WERI-Rb-1 (cell line): ENCODE results near the gene DEFB124.
A peak's percentile ranks its signal among the peaks of the same experiment; 100 is the strongest.
"Not testable (repeated sequence)": the region's sequence is repeated elsewhere in the genome, so short reads cannot be mapped to it uniquely, and the experiment has no call there.

Experiments
- DNase-seq: peaks from one replicate; pipeline ENCODE4 v3.0.0-alpha.2; 2020
- H3K27ac ChIP-seq: fragments of 250-450 bp; sonication (Bioruptor Pico); 2 replicates; pipeline ENCODE4 v1.5.1; 2020; ENCODE audit warnings: mild to moderate bottlenecking, moderate library complexity
- H3K27me3 ChIP-seq: fragments of 250-450 bp; sonication (Bioruptor Pico); 2 replicates; pipeline ENCODE4 v1.5.1; 2021; ENCODE audit warnings: mild to moderate bottlenecking, low read depth, moderate library complexity; ENCODE audit not compliant: insufficient read depth, severe bottlenecking
- H3K36me3 ChIP-seq: fragments of 250-450 bp; sonication (Bioruptor Pico); 2 replicates; pipeline ENCODE4 v1.5.1; 2020; ENCODE audit warnings: mild to moderate bottlenecking, moderate library complexity
- H3K4me3 ChIP-seq: 2 replicates; pipeline ENCODE4 v1.5.1; 2011; ENCODE audit warnings: low read depth, mild to moderate bottlenecking, control low read depth, low read length
- H3K9me3 ChIP-seq: fragments of 250-450 bp; sonication (Bioruptor Pico); 2 replicates; pipeline ENCODE4 v1.5.1; 2021; ENCODE audit warnings: mild to moderate bottlenecking, moderate library complexity; ENCODE audit not compliant: severe bottlenecking
- TF ChIP-seq, protein P1 (sequence below): IDR thresholded peaks from 2 replicates; pipeline ENCODE4 v1.5.1; 2011; ENCODE audit warnings: low read depth, mild to moderate bottlenecking, control low read depth, inconsistent platforms, low read length

DEFB124 gene

DNA sequence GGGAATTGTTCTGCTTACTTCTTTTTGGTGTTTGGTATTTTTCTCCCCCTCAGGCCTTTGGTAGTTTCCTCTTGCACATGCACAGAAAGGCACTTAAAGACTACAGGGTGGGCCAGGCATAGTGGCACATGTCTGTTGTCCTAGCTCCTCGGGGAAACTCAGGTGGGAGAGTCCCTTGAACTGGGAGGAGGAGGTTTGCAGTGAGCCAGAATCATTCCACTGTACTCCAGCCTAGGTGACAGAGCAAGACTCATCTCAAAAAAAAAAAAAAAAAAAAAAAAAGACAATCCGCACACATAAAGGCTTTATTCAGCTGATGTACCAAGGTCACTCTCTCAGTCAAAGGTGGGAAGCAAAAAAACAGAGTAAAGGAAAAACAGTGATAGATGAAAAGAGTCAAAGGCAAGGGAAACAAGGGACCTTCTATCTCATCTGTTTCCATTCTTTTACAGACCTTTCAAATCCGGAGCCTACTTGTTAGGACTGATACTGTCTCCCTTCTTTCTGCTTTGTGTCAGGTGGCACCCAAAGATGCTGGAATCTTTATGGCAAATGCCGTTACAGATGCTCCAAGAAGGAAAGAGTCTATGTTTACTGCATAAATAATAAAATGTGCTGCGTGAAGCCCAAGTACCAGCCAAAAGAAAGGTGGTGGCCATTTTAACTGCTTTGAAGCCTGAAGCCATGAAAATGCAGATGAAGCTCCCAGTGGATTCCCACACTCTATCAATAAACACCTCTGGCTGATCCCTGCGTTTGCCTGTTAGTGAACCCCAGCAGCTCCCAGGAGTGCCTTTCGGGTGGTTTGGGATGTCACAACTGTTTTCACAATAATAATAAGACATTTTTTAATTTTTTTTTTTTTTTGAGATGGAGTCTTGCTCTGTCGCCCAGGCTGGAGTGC lies 25.2 kb downstream of the DEFB124 start:
- Histone ChIP-seq H3K27ac (no peak overlapping the region), H3K27me3 (no peaks in the 10 kb centered on the region), H3K9me3 (no peaks in the 10 kb centered on the region), H3K36me3 (no peaks in the 10 kb centered on the region), H3K4me3 (no peak overlapping the region)
- TF ChIP-seq, protein P1, sequence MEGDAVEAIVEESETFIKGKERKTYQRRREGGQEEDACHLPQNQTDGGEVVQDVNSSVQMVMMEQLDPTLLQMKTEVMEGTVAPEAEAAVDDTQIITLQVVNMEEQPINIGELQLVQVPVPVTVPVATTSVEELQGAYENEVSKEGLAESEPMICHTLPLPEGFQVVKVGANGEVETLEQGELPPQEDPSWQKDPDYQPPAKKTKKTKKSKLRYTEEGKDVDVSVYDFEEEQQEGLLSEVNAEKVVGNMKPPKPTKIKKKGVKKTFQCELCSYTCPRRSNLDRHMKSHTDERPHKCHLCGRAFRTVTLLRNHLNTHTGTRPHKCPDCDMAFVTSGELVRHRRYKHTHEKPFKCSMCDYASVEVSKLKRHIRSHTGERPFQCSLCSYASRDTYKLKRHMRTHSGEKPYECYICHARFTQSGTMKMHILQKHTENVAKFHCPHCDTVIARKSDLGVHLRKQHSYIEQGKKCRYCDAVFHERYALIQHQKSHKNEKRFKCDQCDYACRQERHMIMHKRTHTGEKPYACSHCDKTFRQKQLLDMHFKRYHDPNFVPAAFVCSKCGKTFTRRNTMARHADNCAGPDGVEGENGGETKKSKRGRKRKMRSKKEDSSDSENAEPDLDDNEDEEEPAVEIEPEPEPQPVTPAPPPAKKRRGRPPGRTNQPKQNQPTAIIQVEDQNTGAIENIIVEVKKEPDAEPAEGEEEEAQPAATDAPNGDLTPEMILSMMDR: no peak
- DNase-seq: no peak

DNA sequence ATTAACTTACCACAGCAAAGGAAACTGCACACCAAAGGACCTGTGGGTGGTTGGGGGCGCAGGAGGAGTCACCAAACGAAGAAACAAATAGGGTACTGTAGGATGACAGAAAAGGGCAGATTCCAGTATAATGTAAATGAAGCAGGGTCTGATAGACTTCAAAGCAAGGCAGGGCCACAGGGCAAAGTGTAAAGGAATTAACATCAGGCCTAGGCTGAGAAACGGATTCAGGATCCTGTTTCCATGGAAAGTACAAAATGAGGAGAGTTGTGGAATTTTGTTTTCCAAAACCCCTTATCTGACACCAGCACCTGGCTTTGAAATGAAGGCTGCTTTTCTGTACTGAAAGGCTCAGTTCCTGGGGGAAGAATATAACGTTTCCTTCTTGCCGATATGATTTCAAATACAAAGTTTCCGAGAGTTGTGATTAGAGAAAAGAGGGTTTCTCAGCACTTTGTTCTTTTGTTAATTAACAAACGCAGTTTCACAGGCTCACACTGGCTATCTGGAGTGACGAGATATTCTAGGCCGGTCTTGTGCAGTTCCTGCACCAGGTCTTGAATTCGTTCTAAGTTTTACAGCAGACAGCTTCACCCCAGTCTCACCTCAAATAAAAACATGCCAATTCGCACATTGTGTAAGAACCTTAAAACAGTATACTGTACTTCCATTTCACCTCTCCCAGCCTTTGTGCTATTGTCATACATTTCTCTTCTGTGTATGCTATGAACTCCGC lies 28.7 kb downstream of the DEFB124 start:
- Histone ChIP-seq H3K36me3 (no peaks in the 10 kb centered on the region), H3K27me3 (no peaks in the 10 kb centered on the region), H3K27ac (no peak overlapping the region), H3K9me3 (no peaks in the 10 kb centered on the region), H3K4me3 (no peak overlapping the region)
- TF ChIP-seq, protein P1: no peak
- no peak for DNase-seq

DNA sequence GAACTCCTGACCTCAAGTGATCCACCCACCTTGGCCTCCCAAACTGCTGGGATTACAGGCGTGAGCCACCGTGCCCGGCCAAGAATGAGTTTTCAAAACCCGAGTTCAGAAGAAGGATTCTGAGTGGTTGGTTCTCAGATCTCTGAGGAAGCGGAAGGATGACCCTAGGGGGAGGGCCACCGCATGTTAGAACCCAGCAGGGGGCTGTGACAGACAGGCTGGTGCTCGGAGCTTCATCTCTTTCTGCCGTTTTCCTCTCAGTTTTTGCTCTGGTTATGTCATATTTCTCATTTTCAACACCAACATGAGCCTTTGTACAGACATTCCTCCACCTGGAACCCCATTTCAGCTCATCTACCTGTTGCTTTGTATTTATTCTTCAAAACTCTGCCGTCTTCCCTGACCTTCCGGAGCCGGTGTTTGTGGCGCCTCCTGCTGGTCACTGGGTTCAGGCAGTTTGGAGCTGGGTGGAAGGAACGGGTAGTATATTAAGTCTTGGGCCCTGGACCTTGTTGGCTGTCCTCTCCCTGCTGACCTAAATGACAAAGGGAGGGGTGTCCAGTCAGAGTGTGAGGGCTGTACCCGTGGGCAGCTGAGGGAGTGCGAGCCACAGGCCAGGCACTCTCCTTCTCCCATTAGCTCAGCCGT lies 34.8 kb downstream of the DEFB124 start, which contains the start of gene DEFB123:
TSS of gene DEFB123 (plus strand) at position 621 of the 648 bp plus-strand sequence. CDS start 67 bp downstream, outside the sequence.
- Histone ChIP-seq H3K9me3 (no peaks in the 10 kb centered on the region), H3K36me3 (no peaks in the 10 kb centered on the region), H3K4me3 (no peak within 1 kb of the TSS), H3K27ac (no peak within 1 kb of the TSS), H3K27me3 (peaks cover 2% of the 10 kb centered on the region)
- no peak for DNase-seq
- TF ChIP-seq, protein P1: peak; percentile 48

DNA sequence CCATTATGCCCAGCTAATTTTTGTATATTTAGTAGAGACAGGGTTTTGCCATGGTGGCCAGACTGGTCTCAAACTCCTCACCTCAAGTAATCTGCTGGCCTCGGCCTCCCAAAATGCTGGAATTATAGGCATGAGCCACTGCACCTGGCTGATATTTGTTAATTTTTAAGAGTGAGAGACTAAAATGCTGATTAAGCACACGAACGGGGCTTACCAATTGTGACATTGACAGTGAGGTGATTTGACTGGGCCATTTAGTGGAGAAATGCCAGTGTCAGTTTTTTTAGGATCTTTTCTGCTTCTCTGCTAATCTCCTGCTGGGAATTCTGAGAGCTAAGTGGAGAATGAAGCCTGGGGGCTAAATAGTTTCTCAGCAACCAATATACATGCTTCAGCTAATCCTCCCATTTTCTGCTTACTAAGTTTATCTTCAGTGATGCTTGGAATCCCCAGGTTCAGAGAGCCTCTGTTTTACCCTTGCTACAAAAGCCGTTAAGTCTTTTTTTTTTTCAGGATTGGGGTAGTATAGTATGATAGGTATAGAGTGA lies 44.3 kb downstream of the DEFB124 start:
- Histone ChIP-seq H3K9me3 (no peaks in the 10 kb centered on the region), H3K4me3 (no peak overlapping the region), H3K27ac (no peak overlapping the region), H3K36me3 (no peaks in the 10 kb centered on the region), H3K27me3 (no peaks in the 10 kb centered on the region)
- DNase-seq: no peak
- TF ChIP-seq, protein P1: no peak

DNA sequence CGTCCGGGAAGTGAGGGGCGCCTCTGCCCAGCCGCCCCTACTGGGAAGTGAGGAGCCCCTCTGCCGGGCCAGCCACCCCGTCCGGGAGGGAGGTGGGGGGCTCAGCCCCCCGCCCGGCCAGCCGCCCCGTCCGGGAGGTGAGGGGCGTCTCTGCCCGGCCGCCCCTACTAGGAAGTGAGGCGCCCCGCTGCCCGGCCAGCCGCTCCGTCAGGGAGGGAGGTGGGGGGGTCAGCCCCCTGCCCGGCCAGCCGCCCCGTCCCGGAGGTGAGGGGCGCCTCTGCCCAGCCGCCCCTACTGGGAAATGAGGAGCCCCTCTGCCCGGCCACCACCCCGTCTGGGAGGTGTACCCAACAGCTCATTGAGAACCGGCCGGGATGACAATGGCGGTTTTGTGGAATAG lies 47.4 kb downstream of the DEFB124 start:
- not testable (repeated sequence) for H3K36me3 ChIP-seq, H3K4me3 ChIP-seq, H3K27ac ChIP-seq, DNase-seq, H3K27me3 ChIP-seq, H3K9me3 ChIP-seq

DNA sequence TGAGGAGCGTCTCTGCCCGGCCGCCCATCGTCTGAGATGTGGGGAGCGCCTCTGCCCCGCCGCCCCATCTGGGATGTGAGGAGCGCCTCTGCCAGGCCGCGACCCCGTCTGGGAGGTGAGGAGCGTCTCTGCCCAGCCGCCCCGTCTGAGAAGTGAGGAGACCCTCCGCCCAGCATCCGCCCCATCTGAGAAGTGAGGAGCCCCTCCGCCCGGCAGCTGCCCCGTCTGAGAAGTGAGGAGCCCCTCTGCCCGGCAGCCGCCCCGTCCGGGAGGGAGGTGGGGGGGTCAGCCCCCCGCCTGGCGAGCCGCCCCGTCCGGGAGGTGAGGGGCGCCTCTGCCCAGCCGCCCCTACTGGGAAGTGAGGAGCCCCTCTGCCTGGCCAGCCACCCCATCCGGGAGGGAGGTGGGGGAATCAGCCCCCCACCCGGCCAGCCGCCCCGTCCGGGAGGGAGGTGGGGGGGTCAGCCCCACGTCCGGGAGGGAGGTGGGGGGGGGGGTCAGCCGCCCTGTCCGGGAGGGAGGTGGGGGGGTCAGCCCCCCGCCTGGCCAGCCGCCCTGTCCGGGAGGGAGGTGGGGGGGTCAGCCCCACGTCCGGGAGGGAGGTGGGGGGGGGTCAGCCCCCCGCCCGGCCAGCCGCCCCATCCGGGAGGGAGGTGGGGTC lies 47.9 kb downstream of the DEFB124 start:
- not testable (repeated sequence) for H3K27me3 ChIP-seq, H3K36me3 ChIP-seq, H3K27ac ChIP-seq, H3K9me3 ChIP-seq, DNase-seq, H3K4me3 ChIP-seq
